Fibroblast of lung (primary cell): ENCODE data around the gene DPP6. TPM values are rescaled to one million over a fixed set of nuclear protein-coding genes. Genes with fewer than 3 reads are reported as not detected.

Experiments used
- DNase-seq, 2 donors: peaks; one replicate each; pipeline versions ENCODE4 v3.0.0 to v3.0.0-alpha.2; 2010; ENCODE audit warnings: low read depth in 2 of 2
- H2AFZ ChIP-seq: 2 replicates; pipeline ENCODE4 v1.5.1; 2012; ENCODE audit warnings: low read length, control low read depth, inconsistent platforms
- H3K27ac ChIP-seq: 2 replicates; pipeline ENCODE4 v1.5.1; 2011; ENCODE audit warnings: low read length, control low read depth; ENCODE audit not compliant: insufficient read depth
- H3K27me3 ChIP-seq: 2 replicates; pipeline ENCODE4 v1.5.1; 2011; ENCODE audit warnings: mild to moderate bottlenecking, low read length; ENCODE audit not compliant: control insufficient read depth, insufficient read depth
- H3K36me3 ChIP-seq: 2 replicates; pipeline ENCODE4 v1.5.1; 2011; ENCODE audit warnings: low read length; ENCODE audit not compliant: control insufficient read depth, insufficient read depth
- H3K4me1 ChIP-seq: 2 replicates; pipeline ENCODE4 v1.5.1; 2011; ENCODE audit warnings: low read length; ENCODE audit not compliant: control insufficient read depth, insufficient read depth; ENCODE audit errors: extremely low read depth
- H3K4me2 ChIP-seq: 2 replicates; pipeline ENCODE4 v1.5.1; 2011; ENCODE audit warnings: low read length, control low read depth; ENCODE audit not compliant: insufficient read depth; ENCODE audit errors: extremely low read depth
- H3K4me3 ChIP-seq, 4 experiments: fragments of 200-600 bp in 1 of 4; sonication (generic) in 1 of 4; replicated peaks in 1 of 4; 2 replicates each; pipeline ENCODE4 v1.5.1; 2011 to 2016; ENCODE audit warnings: low read length in 4 of 4, low read depth in 3 of 4, mild to moderate bottlenecking in 3 of 4, control low read depth in 2 of 4, inconsistent platforms in 1 of 4, mixed read lengths in 1 of 4; ENCODE audit not compliant: insufficient read depth in 1 of 4; ENCODE audit errors: control extremely low read depth in 1 of 4
- H3K79me2 ChIP-seq: 2 replicates; pipeline ENCODE4 v1.5.1; 2012; ENCODE audit warnings: mild to moderate bottlenecking, low read length, inconsistent platforms; ENCODE audit not compliant: control insufficient read depth, insufficient read depth
- H3K9ac ChIP-seq: 2 replicates; pipeline ENCODE4 v1.5.1; 2011; ENCODE audit warnings: mild to moderate bottlenecking, low read length, control low read depth; ENCODE audit not compliant: insufficient read depth
- H3K9me3 ChIP-seq: 2 replicates; pipeline ENCODE4 v1.5.1; 2012; ENCODE audit warnings: low read depth, low read length; ENCODE audit not compliant: control insufficient read depth, insufficient read depth
- H4K20me1 ChIP-seq: 2 replicates; pipeline ENCODE4 v1.5.1; 2011; ENCODE audit warnings: low read length; ENCODE audit not compliant: control insufficient read depth, insufficient read depth; ENCODE audit errors: extremely low read depth
- EZH2 ChIP-seq: IDR thresholded peaks from 2 replicates; pipeline ENCODE4 v1.5.1; 2012; ENCODE audit warnings: low read length, control low read depth, mild to moderate bottlenecking; ENCODE audit errors: missing control alignments
- polyA plus RNA-seq, 2 donors: library from polyadenylated mRNA; depleted of rRNA in 1 of 2; stranded (reverse) in 1 of 2; unstranded in 1 of 2; fragments of >200 nt; gene quantifications; 2 replicates each; pipeline ENCODE4 v1.2.1, GENCODE V29; 2011 to 2012; ENCODE audit warnings: missing spikeins in 1 of 2
- total RNA-seq: library from RNA; depleted of rRNA; stranded (reverse); fragments of >200 nt; gene quantifications from 2 replicates; pipeline ENCODE4 v1.2.1, GENCODE V29; 2014
- TF ChIP-seq, protein P1 (sequence below), 2 donors: IDR thresholded peaks in 1 of 2; conservative IDR thresholded peaks in 1 of 2; 1 replicate in 1 of 2; 2 replicates in 1 of 2; pipeline ENCODE4 v1.5.1; 2011 to 2012; ENCODE audit warnings: low read length in 2 of 2, control low read depth in 1 of 2, inconsistent platforms in 1 of 2, low read depth in 1 of 2, mild to moderate bottlenecking in 1 of 2

DPP6 gene
- total and polyA plus RNA-seq, 2 donors (not counting 1 experiment from before 2014, with no cell fraction given), result not detected

DNA sequence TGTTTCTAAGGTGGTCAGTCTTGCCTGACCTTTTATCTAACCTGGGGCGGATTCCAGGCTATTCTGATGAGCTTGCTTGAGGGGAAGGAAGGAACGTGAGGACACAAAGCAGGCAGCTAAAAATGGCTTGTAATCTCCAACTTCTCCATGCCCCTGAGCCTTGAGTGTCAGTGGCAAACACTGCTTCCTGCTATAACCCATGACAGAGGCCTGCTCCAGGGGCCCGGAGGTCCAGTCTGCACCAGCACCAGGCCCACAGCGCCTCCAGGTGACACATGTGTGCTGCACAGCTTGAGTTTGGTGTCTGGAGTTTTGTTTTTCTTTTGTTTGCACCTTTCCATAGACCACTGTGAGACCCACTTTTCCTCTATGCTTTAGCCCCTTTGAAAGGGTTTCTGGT lies 742.8 kb downstream of the DPP6 start:
- Histone ChIP-seq H3K79me2 (no peaks in the 10 kb centered on the region), H3K27ac (no peak overlapping the region), H3K9ac (no peak overlapping the region), H3K9me3 (no peaks in the 10 kb centered on the region), H2AFZ (no peak overlapping the region), H3K4me1 (no peaks in the 10 kb centered on the region), H3K4me3 (no peak overlapping the region), H3K4me2 (no peak overlapping the region), H3K27me3 (no peaks in the 10 kb centered on the region), H4K20me1 (no peaks in the 10 kb centered on the region), H3K36me3 (no peaks in the 10 kb centered on the region)
- TF ChIP-seq EZH2, result no peak
- TF ChIP-seq, protein P1, sequence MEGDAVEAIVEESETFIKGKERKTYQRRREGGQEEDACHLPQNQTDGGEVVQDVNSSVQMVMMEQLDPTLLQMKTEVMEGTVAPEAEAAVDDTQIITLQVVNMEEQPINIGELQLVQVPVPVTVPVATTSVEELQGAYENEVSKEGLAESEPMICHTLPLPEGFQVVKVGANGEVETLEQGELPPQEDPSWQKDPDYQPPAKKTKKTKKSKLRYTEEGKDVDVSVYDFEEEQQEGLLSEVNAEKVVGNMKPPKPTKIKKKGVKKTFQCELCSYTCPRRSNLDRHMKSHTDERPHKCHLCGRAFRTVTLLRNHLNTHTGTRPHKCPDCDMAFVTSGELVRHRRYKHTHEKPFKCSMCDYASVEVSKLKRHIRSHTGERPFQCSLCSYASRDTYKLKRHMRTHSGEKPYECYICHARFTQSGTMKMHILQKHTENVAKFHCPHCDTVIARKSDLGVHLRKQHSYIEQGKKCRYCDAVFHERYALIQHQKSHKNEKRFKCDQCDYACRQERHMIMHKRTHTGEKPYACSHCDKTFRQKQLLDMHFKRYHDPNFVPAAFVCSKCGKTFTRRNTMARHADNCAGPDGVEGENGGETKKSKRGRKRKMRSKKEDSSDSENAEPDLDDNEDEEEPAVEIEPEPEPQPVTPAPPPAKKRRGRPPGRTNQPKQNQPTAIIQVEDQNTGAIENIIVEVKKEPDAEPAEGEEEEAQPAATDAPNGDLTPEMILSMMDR (conservative IDR thresholded peaks at IDR 0.05 in 1 of 2, IDR thresholded peaks at IDR 0.05 in 1 of 2; ENCODE audit: low read depth in 1 of 2, low read length in 2 of 2), result no peak
- no peak for DNase-seq

DNA sequence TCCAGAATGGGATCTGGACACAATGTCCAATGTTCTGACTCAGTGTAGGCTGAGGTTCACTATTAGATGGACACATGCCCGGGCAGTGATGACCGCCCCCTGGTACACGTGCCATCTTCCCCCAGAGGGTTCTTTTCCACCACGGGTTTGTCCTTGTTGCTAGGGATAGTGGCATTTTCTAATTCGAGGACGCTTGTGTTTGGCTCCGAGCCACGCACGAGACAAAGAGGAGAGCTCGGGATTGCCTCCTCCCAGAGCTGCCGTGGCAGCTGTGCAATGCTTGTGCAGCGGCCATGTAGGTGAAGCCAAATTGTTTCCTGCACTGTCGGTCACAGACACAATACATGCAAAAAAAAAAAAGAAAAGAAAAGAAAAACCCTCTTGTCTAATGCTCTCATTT lies 743.2 kb downstream of the DPP6 start:
- Histone ChIP-seq H3K27ac (no peak overlapping the region), H3K36me3 (no peaks in the 10 kb centered on the region), H3K9ac (no peak overlapping the region), H3K27me3 (no peaks in the 10 kb centered on the region), H4K20me1 (no peaks in the 10 kb centered on the region), H3K4me2 (no peak overlapping the region), H3K79me2 (no peaks in the 10 kb centered on the region), H3K9me3 (no peaks in the 10 kb centered on the region), H3K4me1 (no peaks in the 10 kb centered on the region), H2AFZ (no peak overlapping the region), H3K4me3 (no peak overlapping the region)
- DNase-seq, result no peak
- no peak for TF ChIP-seq EZH2
- TF ChIP-seq, protein P1 (conservative IDR thresholded peaks at IDR 0.05 in 1 of 2, IDR thresholded peaks at IDR 0.05 in 1 of 2; ENCODE audit: low read depth in 1 of 2, low read length in 2 of 2), result no peak

DNA sequence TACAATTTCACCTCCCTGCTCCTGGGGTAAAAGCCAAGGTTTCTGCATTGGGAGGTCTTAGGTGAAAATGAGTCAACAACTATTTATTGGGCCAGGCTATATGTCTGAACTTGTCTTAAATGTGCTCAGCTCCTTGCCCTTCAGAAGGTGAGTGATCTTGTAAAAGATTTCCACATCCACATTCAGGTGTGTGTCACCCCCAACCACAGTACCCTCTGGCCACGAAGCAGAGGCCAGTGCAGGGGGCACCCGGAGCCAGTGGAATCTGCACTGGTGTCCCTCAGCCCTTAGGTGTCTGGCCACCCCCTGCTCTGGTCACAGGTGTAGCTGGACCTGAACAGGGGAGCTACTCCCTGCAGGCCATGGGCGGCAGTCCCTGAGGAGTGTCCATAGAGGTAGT lies 752.3 kb downstream of the DPP6 start:
- no peak overlapping the region for H3K27ac ChIP-seq
- no peaks in the 10 kb centered on the region for H4K20me1 ChIP-seq
- no peak overlapping the region for H2AFZ ChIP-seq
- TF ChIP-seq, protein P1 (conservative IDR thresholded peaks at IDR 0.05 in 1 of 2, IDR thresholded peaks at IDR 0.05 in 1 of 2; ENCODE audit: low read depth in 1 of 2, low read length in 2 of 2), result no peak
- no peak for TF ChIP-seq EZH2
- H3K9ac ChIP-seq, result no peak overlapping the region
- H3K4me3 ChIP-seq, result no peak overlapping the region
- no peaks in the 10 kb centered on the region for H3K4me1 ChIP-seq
- H3K79me2 ChIP-seq, result no peaks in the 10 kb centered on the region
- no peak for DNase-seq
- no peak overlapping the region for H3K4me2 ChIP-seq
- H3K36me3 ChIP-seq, result no peaks in the 10 kb centered on the region
- H3K9me3 ChIP-seq, result no peaks in the 10 kb centered on the region
- H3K27me3 ChIP-seq, result no peaks in the 10 kb centered on the region
